ENCODE measurements around the gene SH3RF1.

SH3RF1 gene

DNA sequence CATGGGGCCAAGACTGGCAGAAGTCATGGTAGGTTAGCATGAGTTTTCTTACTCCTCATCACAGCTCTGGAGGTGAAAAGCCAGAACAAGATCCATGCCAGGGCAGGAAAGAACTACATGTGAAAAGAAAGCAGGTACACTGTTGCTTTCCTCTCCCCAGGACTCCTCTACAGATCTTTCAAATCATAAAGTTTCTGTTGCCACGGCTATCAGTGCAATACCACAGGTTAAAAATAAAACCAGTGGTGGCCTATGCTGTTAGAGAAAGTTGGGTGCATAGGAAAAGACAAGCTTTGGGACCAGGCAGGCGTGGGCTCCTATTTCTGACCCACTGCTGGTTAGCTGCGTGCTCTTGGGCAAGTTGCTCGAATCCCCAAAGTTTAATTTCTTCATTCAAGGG, 81.4 kb downstream of the SH3RF1 start:
- no peaks in the 10 kb centered on the region for H3K36me3 ChIP-seq (ENCODE audit: control insufficient read depth, insufficient read depth, low read length)
- no peak for DNase-seq (ENCODE audit: extremely low read depth, insufficient read length)
- no peaks in the 10 kb centered on the region for H3K27me3 ChIP-seq (replicated peaks; ENCODE audit: control insufficient read depth, insufficient read depth, low read length)
- no peak for TF ChIP-seq CTCF (IDR thresholded peaks at IDR 0.05; ENCODE audit: insufficient read depth, low read length, poor library complexity, severe bottlenecking)
- H3K4me3 ChIP-seq (replicated peaks; ENCODE audit: low read depth, low read length) = peak overlapping the region; percentile 42

DNA sequence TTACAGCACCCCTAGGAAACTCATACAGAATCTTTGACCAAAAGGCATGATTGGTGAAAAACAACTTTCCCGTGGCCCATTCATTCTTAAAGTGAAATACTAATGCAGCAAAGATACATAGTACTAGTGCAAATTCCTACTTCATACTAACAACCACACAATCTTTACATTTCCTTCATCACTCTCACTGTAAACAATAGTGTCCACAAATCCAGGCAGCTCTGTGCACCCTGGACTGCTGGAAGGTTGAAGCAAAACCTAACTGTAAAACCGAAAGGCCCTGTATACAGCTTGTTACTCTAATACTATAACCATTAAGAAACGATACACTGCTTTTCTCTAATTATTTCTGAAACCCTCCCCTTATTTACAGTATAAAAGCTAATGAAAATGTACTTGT, 82.6 kb downstream of the SH3RF1 start:
- no peak for TF ChIP-seq CTCF (IDR thresholded peaks at IDR 0.05; ENCODE audit: insufficient read depth, low read length, poor library complexity, severe bottlenecking)
- H3K27me3 ChIP-seq (replicated peaks; ENCODE audit: control insufficient read depth, insufficient read depth, low read length) = no peaks in the 10 kb centered on the region
- DNase-seq (ENCODE audit: extremely low read depth, insufficient read length) = no peak
- peak overlapping the region; percentile 17; the same call in 1 of the 2 replicates for H3K4me3 ChIP-seq (replicated peaks; ENCODE audit: low read depth, low read length)
- no peaks in the 10 kb centered on the region for H3K36me3 ChIP-seq (ENCODE audit: control insufficient read depth, insufficient read depth, low read length)

- TF ChIP-seq CTCF (IDR thresholded peaks at IDR 0.05; ENCODE audit: insufficient read depth, low read length, poor library complexity, severe bottlenecking) = no peak
- Histone ChIP-seq H3K4me3 (replicated peaks; ENCODE audit: low read depth, low read length) (no peak overlapping the region), H3K27me3 (replicated peaks; ENCODE audit: control insufficient read depth, insufficient read depth, low read length) (no peaks in the 10 kb centered on the region), H3K36me3 (ENCODE audit: control insufficient read depth, insufficient read depth, low read length) (no peaks in the 10 kb centered on the region)
- DNase-seq (ENCODE audit: extremely low read depth, insufficient read length) = no peak
Measured at GRCh38 chr4:169185133-169185956, 85.4 kb downstream of the SH3RF1 start.

DNA sequence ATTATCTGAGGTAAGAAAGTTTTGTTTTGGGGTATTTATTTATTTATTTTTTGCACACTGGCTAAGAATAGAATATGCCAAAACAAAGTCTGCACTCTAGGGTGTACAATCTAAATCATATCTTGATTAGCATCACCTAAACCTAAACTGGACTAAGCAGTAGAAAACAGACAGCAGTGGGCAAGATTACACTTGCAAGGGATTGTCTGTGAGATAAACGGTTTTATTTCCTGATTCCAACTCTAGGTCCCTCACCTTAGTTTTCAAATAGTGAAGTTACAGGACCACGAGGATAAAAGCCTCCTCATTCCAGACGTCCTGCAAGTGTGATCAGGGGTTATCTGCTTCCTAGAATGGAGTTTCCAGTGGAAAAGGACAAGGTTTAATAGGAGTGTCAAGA, 86.1 kb downstream of the SH3RF1 start:
- Histone ChIP-seq H3K36me3 (ENCODE audit: control insufficient read depth, insufficient read depth, low read length) (no peaks in the 10 kb centered on the region), H3K27me3 (replicated peaks; ENCODE audit: control insufficient read depth, insufficient read depth, low read length) (no peaks in the 10 kb centered on the region), H3K4me3 (replicated peaks; ENCODE audit: low read depth, low read length) (no peak overlapping the region)
- no peak for TF ChIP-seq CTCF (IDR thresholded peaks at IDR 0.05; ENCODE audit: insufficient read depth, low read length, poor library complexity, severe bottlenecking)
- DNase-seq (ENCODE audit: extremely low read depth, insufficient read length) = no peak

DNA sequence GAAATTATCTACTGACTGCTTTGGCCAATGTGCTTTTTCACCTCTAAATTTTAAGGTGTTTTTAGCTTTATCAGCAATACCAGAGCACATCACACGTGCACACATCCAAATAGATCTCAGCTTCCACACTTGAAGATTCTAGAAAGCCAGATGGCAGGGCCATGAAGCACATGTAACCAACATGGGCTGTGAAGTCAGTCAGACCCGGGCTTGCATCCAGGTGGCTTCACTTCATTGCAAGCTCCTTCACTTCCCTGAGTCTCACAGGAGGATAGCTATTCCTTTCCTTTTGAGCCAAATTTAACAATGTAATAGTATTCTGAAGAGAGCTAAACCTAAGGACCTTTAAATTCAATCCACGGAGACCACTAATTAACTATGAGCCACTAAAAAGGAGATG, 86.5 kb downstream of the SH3RF1 start:
- no peak for DNase-seq (ENCODE audit: extremely low read depth, insufficient read length)
- Histone ChIP-seq H3K4me3 (replicated peaks; ENCODE audit: low read depth, low read length) (no peak overlapping the region), H3K36me3 (ENCODE audit: control insufficient read depth, insufficient read depth, low read length) (no peaks in the 10 kb centered on the region), H3K27me3 (replicated peaks; ENCODE audit: control insufficient read depth, insufficient read depth, low read length) (no peaks in the 10 kb centered on the region)
- TF ChIP-seq CTCF (IDR thresholded peaks at IDR 0.05; ENCODE audit: insufficient read depth, low read length, poor library complexity, severe bottlenecking) = no peak
